HL-60 (cell line): ENCODE data around the gene CD320.
"Not testable (repeated sequence)": the region's sequence is repeated elsewhere in the genome, so short reads cannot be mapped to it uniquely, and the experiment has no call there.

Source experiments
- DNase-seq, 2 experiments: peaks; one replicate each; pipeline ENCODE4 v3.0.0-alpha.2; 2010 to 2020; ENCODE audit warnings: low read depth in 1 of 2, low spot score in 1 of 2
- H3K27ac ChIP-seq: fragments of 250-450 bp; sonication (Bioruptor Pico); replicated peaks from 2 replicates; pipeline ENCODE4 v1.5.1; 2020; ENCODE audit warnings: mild to moderate bottlenecking, moderate library complexity
- H3K27me3 ChIP-seq: fragments of 250-450 bp; sonication (Bioruptor Pico); 2 replicates; pipeline ENCODE4 v1.5.1; 2021; ENCODE audit warnings: mild to moderate bottlenecking, moderate library complexity; ENCODE audit not compliant: insufficient read depth, poor library complexity, severe bottlenecking
- H3K4me3 ChIP-seq: replicated peaks from 2 replicates; pipeline ENCODE4 v1.5.1; 2011; ENCODE audit warnings: mild to moderate bottlenecking, control low read depth, low read length; ENCODE audit not compliant: insufficient read depth
- CTCF ChIP-seq: IDR thresholded peaks from one replicate; pipeline ENCODE4 v1.5.1; 2011; ENCODE audit warnings: low read length, control low read depth, inconsistent platforms; ENCODE audit not compliant: insufficient read depth
- GABPA ChIP-seq: IDR thresholded peaks from 2 replicates; pipeline ENCODE4 v1.6.1; 2012; ENCODE audit warnings: low read depth
- POLR2AphosphoS5 ChIP-seq: IDR thresholded peaks from 2 replicates; pipeline ENCODE4 v1.6.1; 2012; ENCODE audit warnings: low read depth
- REST ChIP-seq: IDR thresholded peaks from 2 replicates; pipeline ENCODE4 v1.6.1; 2012; ENCODE audit warnings: low read depth; ENCODE audit not compliant: insufficient replicate concordance
- SPI1 ChIP-seq: IDR thresholded peaks from 2 replicates; pipeline ENCODE4 v1.6.1; 2012; ENCODE audit warnings: low read depth, mild to moderate bottlenecking, borderline replicate concordance

Gene CD320

GRCh38 chr19:8342316-8342683 lies 34.1 kb upstream of the CD320 start:
- H3K27me3 ChIP-seq: peaks cover 38% of the 10 kb centered on the region
- TF ChIP-seq POLR2AphosphoS5 (no peak), GABPA (no peak), REST (no peak), CTCF (no peak), SPI1 (no peak)
- DNase-seq: no peak
- H3K4me3 ChIP-seq: no peak overlapping the region
- H3K27ac ChIP-seq: no peak overlapping the region

GRCh38 chr19:8341504-8341903 lies 33.3 kb upstream of the CD320 start:
- not testable (repeated sequence) for H3K4me3 ChIP-seq, H3K27ac ChIP-seq, DNase-seq
- peaks cover 40% of the 10 kb centered on the region for H3K27me3 ChIP-seq

GRCh38 chr19:8340341-8341096 lies 32.4 kb upstream of the CD320 start:
- peaks cover 48% of the 10 kb centered on the region for H3K27me3 ChIP-seq
- TF ChIP-seq POLR2AphosphoS5: no peak
- no peak for TF ChIP-seq GABPA
- no peak for TF ChIP-seq SPI1
- TF ChIP-seq CTCF: no peak
- TF ChIP-seq REST: no peak
- no peak overlapping the region for H3K4me3 ChIP-seq
- no peak for DNase-seq
- no peak overlapping the region for H3K27ac ChIP-seq

GRCh38 chr19:8338835-8339234 lies 30.7 kb upstream of the CD320 start:
- Histone ChIP-seq H3K4me3 (no peak overlapping the region), H3K27me3 (peaks cover 53% of the 10 kb centered on the region), H3K27ac (no peak overlapping the region)
- TF ChIP-seq SPI1 (no peak), POLR2AphosphoS5 (no peak), GABPA (no peak), REST (no peak), CTCF (no peak)
- no peak for DNase-seq
